Neural crest cell (in vitro differentiated cells): ENCODE results near the gene KIF25. TPM values are rescaled to one million over a fixed set of nuclear protein-coding genes. Genes with fewer than 3 reads are reported as not detected.

Experiments used
- DNase-seq: peaks from one replicate; pipeline ENCODE4 v3.0.0; 2021; ENCODE audit warnings: low read depth, mixed read lengths, low spot score
- H3K27ac Mint-ChIP-seq: one replicate; pipeline ENCODE4 v1.8.0; 2021; ENCODE audit warnings: mild to moderate bottlenecking, mixed read lengths; ENCODE audit not compliant: unreplicated experiment
- H3K27me3 Mint-ChIP-seq: 2 replicates; pipeline ENCODE4 v1.8.0; 2021; ENCODE audit warnings: low read depth, mild to moderate bottlenecking, mixed read lengths
- H3K36me3 Mint-ChIP-seq: 2 replicates; pipeline ENCODE4 v1.8.0; 2021; ENCODE audit warnings: low read depth, mild to moderate bottlenecking, mixed read lengths
- H3K4me1 Mint-ChIP-seq: 2 replicates; pipeline ENCODE4 v1.8.0; 2021; ENCODE audit warnings: mixed read lengths
- H3K4me3 Mint-ChIP-seq: one replicate; pipeline ENCODE4 v1.8.0; 2021; ENCODE audit warnings: mild to moderate bottlenecking, mixed read lengths
- H3K9me3 Mint-ChIP-seq: 2 replicates; pipeline ENCODE4 v1.8.0; 2021; ENCODE audit warnings: mixed read lengths
- CTCF ChIP-seq: fragments of 200-600 bp; sonication (generic); conservative IDR thresholded peaks from 2 replicates; pipeline ENCODE4 v1.5.0; 2021; ENCODE audit warnings: antibody characterized with exemption, mild to moderate bottlenecking
- total RNA-seq: library from RNA; stranded (reverse); gene quantifications from 2 replicates; pipeline ENCODE4 v1.2.1, GENCODE V29; 2021

KIF25 gene
- total RNA-seq, 1 donor from 2014 or later, result 0.72 TPM

GRCh38 chr6:168022488-168023321, 25.2 kb downstream of the KIF25 start:
- TF ChIP-seq CTCF, result no peak
- Mint-ChIP-seq H3K27ac (no peak overlapping the region), H3K4me3 (no peak overlapping the region), H3K36me3 (no peaks in the 10 kb centered on the region), H3K27me3 (peaks cover 3% of the 10 kb centered on the region), H3K9me3 (peaks cover 3% of the 10 kb centered on the region), H3K4me1 (no peaks in the 10 kb centered on the region)
- DNase-seq, result no peak

- H3K27me3 Mint-ChIP-seq, result peaks cover 3% of the 10 kb centered on the region
- H3K4me3 Mint-ChIP-seq, result no peak overlapping the region
- TF ChIP-seq CTCF, result no peak
- no peaks in the 10 kb centered on the region for H3K36me3 Mint-ChIP-seq
- peaks cover 3% of the 10 kb centered on the region for H3K9me3 Mint-ChIP-seq
- H3K4me1 Mint-ChIP-seq, result no peaks in the 10 kb centered on the region
- DNase-seq, result no peak
- no peak overlapping the region for H3K27ac Mint-ChIP-seq
These were observed 27.6 kb downstream of the KIF25 start for GRCh38 chr6:168024951-168025510.

- Mint-ChIP-seq H3K9me3 (peaks cover 3% of the 10 kb centered on the region), H3K27ac (no peak overlapping the region), H3K4me1 (peaks cover 6% of the 10 kb centered on the region), H3K27me3 (no peaks in the 10 kb centered on the region), H3K36me3 (no peaks in the 10 kb centered on the region), H3K4me3 (no peak overlapping the region)
- TF ChIP-seq CTCF, result no peak
- DNase-seq, result no peak
These were observed 28.6 kb downstream of the KIF25 start for GRCh38 chr6:168025831-168026710.

- no peak for TF ChIP-seq CTCF
- no peak for DNase-seq
- Mint-ChIP-seq H3K4me1 (peaks cover 14% of the 10 kb centered on the region), H3K27me3 (no peaks in the 10 kb centered on the region), H3K27ac (no peak overlapping the region), H3K4me3 (no peak overlapping the region), H3K36me3 (no peaks in the 10 kb centered on the region), H3K9me3 (peaks cover 3% of the 10 kb centered on the region)
These were observed 29.5 kb downstream of the KIF25 start for GRCh38 chr6:168026925-168027324.

GRCh38 chr6:168027521-168027920, 30.1 kb downstream of the KIF25 start:
- Mint-ChIP-seq H3K27ac (no peak overlapping the region), H3K4me3 (no peak overlapping the region), H3K4me1 (peaks cover 20% of the 10 kb centered on the region), H3K27me3 (no peaks in the 10 kb centered on the region), H3K9me3 (peaks cover 3% of the 10 kb centered on the region), H3K36me3 (no peaks in the 10 kb centered on the region)
- DNase-seq, result no peak
- TF ChIP-seq CTCF, result no peak
